HTR-8/SVneo (cell line): ENCODE measurements around the gene FAM114A2.

Source experiments
- DNase-seq: peaks from one replicate; pipeline ENCODE4 v3.0.0; 2011; ENCODE audit warnings: low spot score, mixed read lengths; ENCODE audit not compliant: insufficient read length
- FAIRE-seq: peaks from 2 replicates; lab custom pipeline; 2011; peaks lifted over from hg19 to GRCh38; lab: Jason Lieb, UNC

Gene FAM114A2

GRCh38 chr5:153957205-153957604 is 81.5 kb downstream of the FAM114A2 start:
- FAIRE-seq (no peak), DNase-seq (no peak)

- no peak for DNase-seq
- no peak for FAIRE-seq
These were observed 85.3 kb downstream of the FAM114A2 start for GRCh38 chr5:153953411-153953810.

GRCh38 chr5:153952893-153953292 is 85.8 kb downstream of the FAM114A2 start:
- FAIRE-seq (no peak), DNase-seq (no peak)

DNA sequence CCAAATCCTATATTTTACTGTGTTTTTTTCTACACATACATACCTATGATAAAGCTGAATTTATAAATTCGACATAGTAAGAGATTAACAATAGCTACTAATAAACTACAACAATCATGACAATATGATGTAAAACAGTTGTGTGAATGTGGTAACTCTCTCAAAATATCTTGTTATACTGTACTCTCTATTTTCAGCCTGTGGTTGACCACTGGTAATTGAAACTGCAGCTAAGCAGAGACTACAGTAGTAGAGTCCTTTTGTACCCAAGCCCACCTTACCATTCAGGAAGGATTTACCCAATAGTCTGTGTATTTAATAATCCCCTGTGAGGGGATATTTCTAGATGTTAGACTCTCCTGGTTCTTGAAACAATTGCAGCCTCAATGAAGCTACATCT is 86.7 kb downstream of the FAM114A2 start:
- no peak for FAIRE-seq
- DNase-seq: no peak

GRCh38 chr5:153941265-153941664 is 97.4 kb downstream of the FAM114A2 start:
- DNase-seq: no peak
- FAIRE-seq: no peak
